GM20431 (cell line): Measurements from ENCODE around the gene WASHC1.
"Not testable (repeated sequence)": the region's sequence is repeated elsewhere in the genome, so short reads cannot be mapped to it uniquely, and the experiment has no call there.

Source experiments
- in situ Hi-C: fragments of 300-500 bp; cut with MseI, MboI; formaldehyde crosslinking; loops from one replicate; pipeline ENCODE4 v1.15.0; 2020; ENCODE audit warnings: low sequenced_read_pairs; ENCODE audit not compliant: unreplicated experiment

WASHC1 gene

GRCh38 chr9:14129-14809 lies 15.0 kb downstream of the WASHC1 start:
- in situ Hi-C loops, result not testable (repeated sequence)

DNA sequence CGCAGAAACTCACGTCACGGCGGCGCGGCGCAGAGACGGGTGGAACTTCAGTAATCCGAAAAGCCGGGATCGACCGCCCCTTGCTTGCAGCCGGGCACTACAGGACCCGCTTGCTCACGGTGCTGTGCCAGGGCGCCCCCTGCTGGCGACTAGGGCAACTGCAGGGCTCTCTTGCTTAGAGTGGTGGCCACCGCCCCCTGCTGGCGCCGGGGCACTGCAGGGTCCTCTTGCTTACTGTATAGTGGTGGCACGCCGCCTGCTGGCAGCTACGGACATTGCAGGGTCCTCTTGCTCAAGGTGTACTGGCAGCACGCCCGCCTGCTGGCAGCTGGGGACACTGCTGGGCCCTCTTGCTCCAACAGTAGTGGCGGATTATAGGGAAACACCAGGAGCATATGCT lies 18.1 kb downstream of the WASHC1 start:
- in situ Hi-C loops, result not testable (repeated sequence)

DNA sequence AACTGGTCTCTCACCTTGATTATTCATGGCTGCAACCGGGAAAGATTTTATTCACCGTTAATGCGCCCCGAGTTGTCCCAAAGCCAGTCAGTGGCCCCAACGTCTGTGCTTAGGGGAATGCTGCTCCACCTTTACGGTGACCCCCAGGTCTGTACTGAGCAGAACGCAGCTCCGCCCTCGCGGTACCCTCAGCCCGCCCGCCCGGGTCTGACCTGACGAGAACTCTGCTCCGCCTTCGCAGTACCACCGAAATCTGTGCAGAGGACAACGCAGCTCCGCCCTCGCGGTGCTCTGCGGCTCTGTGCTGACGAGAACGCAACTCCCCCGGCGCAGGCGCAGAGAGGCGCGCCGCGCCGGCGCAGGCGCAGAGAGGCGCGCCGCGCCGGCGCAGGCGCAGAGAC lies 18.6 kb downstream of the WASHC1 start:
- in situ Hi-C loops, result not testable (repeated sequence)

GRCh38 chr9:10207-10606 lies 19.0 kb downstream of the WASHC1 start:
- in situ Hi-C loops, result not testable (repeated sequence)
